Activated naive CD4-positive, alpha-beta T cell treated with anti-CD3 and anti-CD28 coated beads, Interleukin-2, amount 50 U/mL, for 24 hours (primary cell): ENCODE results near the gene DPP10.

Experiments
- H3K27ac Mint-ChIP-seq: one replicate; pipeline ENCODE4 v1.8.0; 2021; ENCODE audit warnings: mild to moderate bottlenecking, mixed read lengths
- H3K27me3 Mint-ChIP-seq: one replicate; pipeline ENCODE4 v1.8.0; 2021; ENCODE audit warnings: mixed read lengths
- H3K36me3 Mint-ChIP-seq: one replicate; pipeline ENCODE4 v1.8.0; 2021; ENCODE audit warnings: mixed read lengths
- H3K4me1 Mint-ChIP-seq: one replicate; pipeline ENCODE4 v1.8.0; 2021; ENCODE audit warnings: mixed read lengths
- H3K4me3 Mint-ChIP-seq: one replicate; pipeline ENCODE4 v1.8.0; 2021; ENCODE audit warnings: mild to moderate bottlenecking, mixed read lengths
- H3K9me3 Mint-ChIP-seq: one replicate; pipeline ENCODE4 v1.8.0; 2021; ENCODE audit warnings: mixed read lengths

DPP10 gene

DNA sequence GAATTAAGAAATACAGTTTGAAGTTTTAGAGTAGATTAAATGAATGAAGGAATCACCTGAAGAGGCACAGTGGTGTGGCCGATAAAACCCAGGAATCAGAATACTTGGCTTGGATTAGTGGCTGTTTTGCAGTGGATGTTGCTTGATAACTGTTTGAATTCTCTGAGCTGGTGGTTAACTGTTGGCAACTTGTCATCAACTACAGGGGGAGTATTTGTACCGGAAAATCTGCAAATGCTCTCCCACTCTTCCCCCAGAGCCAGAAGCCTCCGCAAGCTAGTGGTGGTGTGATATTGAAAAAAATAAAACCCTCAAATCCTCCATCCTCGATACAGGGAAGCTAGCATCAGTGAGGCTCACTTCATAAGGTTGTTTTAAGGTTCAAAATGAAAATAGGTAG is 326.7 kb downstream of the DPP10 start:
- Mint-ChIP-seq H3K27ac (no peak overlapping the region), H3K9me3 (peaks cover 7% of the 10 kb centered on the region), H3K4me3 (no peak overlapping the region), H3K36me3 (no peaks in the 10 kb centered on the region), H3K27me3 (no peaks in the 10 kb centered on the region), H3K4me1 (no peaks in the 10 kb centered on the region)

DNA sequence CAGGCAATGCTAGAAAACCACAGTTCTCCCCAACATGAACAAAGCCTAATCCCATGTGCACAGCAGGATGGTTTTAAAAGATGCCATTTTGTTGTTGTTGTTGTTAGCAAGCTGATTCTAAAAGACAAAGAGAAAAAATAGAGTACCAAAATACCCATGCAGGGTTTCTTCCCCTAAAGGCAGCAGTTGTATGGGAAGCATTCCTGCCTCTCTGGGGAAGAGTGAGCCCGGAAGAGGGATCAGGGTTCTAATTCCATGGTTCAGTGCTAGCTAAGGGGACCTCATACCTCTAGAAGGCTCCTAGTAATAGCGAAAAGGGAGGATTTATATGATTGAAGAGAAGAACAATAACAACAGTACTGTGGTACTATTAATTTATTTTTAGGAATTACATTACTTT is 327.6 kb downstream of the DPP10 start:
- H3K4me3 Mint-ChIP-seq, result no peak overlapping the region
- H3K9me3 Mint-ChIP-seq, result peaks cover 7% of the 10 kb centered on the region
- H3K27me3 Mint-ChIP-seq, result no peaks in the 10 kb centered on the region
- no peaks in the 10 kb centered on the region for H3K4me1 Mint-ChIP-seq
- H3K27ac Mint-ChIP-seq, result no peak overlapping the region
- no peaks in the 10 kb centered on the region for H3K36me3 Mint-ChIP-seq

DNA sequence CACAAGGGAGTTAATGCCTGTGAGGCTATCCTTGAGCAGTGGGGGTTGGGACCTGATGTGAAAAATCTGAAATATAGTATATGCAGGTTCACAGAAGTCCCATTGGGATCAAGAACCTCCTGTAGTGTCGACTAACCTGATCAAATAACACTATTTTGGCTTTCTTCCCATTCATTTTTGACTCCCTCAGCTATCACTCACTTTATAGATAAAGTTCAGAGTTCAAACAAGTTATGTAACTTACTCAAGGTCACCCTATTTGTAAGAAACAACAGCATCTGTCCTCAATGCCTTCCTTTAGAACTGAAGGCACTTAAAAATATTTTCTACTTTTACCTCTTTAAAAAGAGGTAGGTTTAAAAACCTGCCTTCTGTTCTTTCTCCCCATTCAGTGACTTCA is 341.6 kb downstream of the DPP10 start:
- H3K4me1 Mint-ChIP-seq, result no peaks in the 10 kb centered on the region
- H3K27me3 Mint-ChIP-seq, result no peaks in the 10 kb centered on the region
- H3K36me3 Mint-ChIP-seq, result no peaks in the 10 kb centered on the region
- H3K27ac Mint-ChIP-seq, result no peak overlapping the region
- H3K9me3 Mint-ChIP-seq, result no peaks in the 10 kb centered on the region
- H3K4me3 Mint-ChIP-seq, result no peak overlapping the region

DNA sequence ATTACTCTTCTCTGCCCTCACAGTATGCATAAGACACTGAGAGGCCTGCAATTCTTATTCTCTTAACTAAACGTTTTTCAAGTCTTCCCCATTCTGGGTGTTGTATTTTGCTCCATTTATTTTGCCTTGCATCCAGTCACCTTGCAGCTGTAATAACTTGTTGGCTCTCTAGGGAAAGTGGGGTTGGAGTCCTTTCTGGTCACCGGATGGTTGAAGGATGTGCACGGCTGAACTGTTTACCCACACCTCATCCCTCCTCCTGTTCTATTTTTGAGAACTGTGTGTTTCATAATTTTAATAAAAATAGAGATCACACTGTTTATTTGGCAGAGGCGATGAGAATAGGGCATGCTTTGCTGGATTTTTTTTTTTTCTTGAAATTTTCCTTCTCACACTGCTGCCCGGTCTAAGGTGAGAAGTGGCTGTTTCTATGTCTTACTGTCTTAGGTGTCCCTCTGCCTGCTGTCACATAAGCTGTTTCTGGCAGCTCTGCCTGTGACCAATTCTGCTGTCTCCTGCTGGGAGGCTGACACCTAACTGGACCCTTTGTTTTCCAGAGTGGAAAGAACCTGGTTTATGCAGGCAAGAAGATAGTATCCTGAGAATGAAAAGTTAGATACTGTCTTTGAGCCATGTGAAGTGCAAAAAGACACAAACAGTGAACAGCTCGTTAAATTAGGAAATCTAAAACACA is 342.6 kb downstream of the DPP10 start:
- Mint-ChIP-seq H3K9me3 (peaks cover 4% of the 10 kb centered on the region), H3K4me3 (no peak overlapping the region), H3K36me3 (no peaks in the 10 kb centered on the region), H3K4me1 (no peaks in the 10 kb centered on the region), H3K27ac (no peak overlapping the region), H3K27me3 (no peaks in the 10 kb centered on the region)

DNA sequence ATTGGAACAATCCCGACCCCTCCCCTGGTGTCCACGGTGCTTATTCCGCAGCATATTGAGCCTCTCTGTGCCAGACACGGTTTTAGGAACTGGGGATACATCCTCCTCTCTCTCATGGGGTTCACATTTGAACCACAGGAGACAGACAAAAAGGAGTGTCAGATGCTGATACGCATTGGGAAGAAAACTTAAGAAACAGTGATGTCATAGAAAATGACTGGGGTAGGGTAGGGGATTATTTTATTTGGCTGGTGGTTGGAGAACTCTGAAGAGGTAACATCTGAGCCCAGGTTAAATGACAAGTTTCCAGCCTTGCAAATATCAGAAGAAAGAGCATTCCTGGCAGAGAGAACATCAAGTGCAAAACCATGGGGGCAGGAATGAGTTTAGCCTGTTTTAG is 344.5 kb downstream of the DPP10 start:
- H3K27ac Mint-ChIP-seq, result no peak overlapping the region
- peaks cover 4% of the 10 kb centered on the region for H3K9me3 Mint-ChIP-seq
- H3K4me3 Mint-ChIP-seq, result no peak overlapping the region
- H3K4me1 Mint-ChIP-seq, result no peaks in the 10 kb centered on the region
- no peaks in the 10 kb centered on the region for H3K36me3 Mint-ChIP-seq
- no peaks in the 10 kb centered on the region for H3K27me3 Mint-ChIP-seq

DNA sequence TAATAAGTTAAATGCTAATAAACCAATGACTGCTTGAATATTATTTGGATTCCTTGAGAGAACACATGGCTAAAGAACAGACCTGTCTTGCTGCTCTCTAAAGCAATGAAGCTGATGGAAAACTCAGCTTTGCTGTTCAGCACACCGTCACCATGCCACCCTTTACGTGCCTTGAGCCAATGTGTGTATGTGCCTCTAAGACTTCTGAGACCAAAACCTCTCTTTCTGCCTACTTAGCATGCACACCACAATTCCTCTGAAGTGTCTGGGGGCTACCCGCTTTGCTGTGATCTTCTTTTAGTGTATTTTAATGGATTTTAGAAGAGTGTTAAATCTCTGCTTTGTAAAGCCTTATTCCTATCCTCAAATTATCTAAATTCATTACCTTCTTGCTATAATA is 345.0 kb downstream of the DPP10 start:
- Mint-ChIP-seq H3K27ac (no peak overlapping the region), H3K27me3 (no peaks in the 10 kb centered on the region), H3K4me1 (no peaks in the 10 kb centered on the region), H3K4me3 (no peak overlapping the region), H3K9me3 (peaks cover 4% of the 10 kb centered on the region), H3K36me3 (no peaks in the 10 kb centered on the region)

DNA sequence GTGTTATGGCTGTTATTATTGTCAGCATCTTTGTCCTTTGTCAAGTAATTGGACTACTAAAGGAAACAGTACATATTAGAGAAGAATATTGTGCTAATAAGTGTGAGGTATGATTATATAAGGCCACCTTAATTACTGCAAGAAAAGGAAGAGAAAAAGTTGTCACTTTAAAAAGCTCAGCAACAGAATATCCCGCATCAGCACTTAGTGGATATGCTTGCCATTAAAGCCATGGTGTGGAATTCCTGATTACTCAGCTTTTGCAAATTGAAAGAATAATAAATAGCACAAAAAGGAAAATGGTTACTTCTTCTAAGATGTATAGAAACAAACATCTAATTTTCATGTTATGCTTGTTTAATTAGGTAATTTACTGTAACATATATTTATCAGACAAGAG is 347.5 kb downstream of the DPP10 start:
- Mint-ChIP-seq H3K27ac (no peak overlapping the region), H3K4me1 (no peaks in the 10 kb centered on the region), H3K9me3 (peaks cover 4% of the 10 kb centered on the region), H3K4me3 (no peak overlapping the region), H3K27me3 (no peaks in the 10 kb centered on the region), H3K36me3 (no peaks in the 10 kb centered on the region)

DNA sequence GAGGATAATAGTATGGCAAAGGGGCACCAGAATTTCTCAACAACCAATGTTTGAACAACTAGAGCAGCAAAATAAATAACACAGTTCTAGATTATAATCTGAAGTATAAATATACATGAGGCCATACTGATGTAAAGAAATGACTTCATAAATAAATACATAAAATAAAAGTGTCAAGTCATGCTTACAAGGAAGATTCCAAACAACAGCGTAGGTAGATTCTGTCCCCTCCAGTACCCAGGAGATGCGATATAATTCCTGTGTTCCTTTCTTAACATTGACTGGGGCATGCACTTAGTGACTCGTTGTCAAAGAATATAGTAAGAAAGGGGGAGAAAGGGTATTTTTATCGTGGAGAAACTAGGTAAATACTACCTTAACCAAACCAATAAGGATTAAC is 355.1 kb downstream of the DPP10 start:
- H3K4me3 Mint-ChIP-seq, result no peak overlapping the region

DNA sequence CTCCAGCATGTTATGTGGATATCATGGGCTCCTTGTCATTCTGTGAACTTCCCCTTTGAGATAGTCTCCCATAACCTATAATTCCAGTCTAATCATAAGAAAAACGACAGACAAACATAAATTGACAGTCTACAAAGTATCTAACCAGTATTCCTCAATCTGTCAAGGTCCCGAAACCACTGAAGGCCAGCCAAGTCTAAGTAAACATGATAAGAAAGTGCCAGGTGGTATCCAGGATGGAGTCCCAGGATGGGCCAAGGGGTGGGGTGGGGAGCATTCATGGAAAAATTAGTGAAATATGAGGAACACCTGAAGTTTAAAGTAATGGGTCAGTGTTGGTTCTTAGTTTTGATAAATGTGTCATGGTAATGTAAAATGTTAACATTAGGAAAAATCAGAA is 355.5 kb downstream of the DPP10 start:
- Mint-ChIP-seq H3K27ac (no peak overlapping the region), H3K4me1 (no peaks in the 10 kb centered on the region), H3K36me3 (no peaks in the 10 kb centered on the region), H3K4me3 (no peak overlapping the region), H3K9me3 (peaks cover under 1% of the 10 kb centered on the region), H3K27me3 (no peaks in the 10 kb centered on the region)

More for the DNA sequence above, 355.1 kb downstream of the DPP10 start:
- H3K27me3 Mint-ChIP-seq, result no peaks in the 10 kb centered on the region
- no peak overlapping the region for H3K27ac Mint-ChIP-seq
- H3K4me1 Mint-ChIP-seq, result no peaks in the 10 kb centered on the region
- no peaks in the 10 kb centered on the region for H3K9me3 Mint-ChIP-seq
- no peaks in the 10 kb centered on the region for H3K36me3 Mint-ChIP-seq

DNA sequence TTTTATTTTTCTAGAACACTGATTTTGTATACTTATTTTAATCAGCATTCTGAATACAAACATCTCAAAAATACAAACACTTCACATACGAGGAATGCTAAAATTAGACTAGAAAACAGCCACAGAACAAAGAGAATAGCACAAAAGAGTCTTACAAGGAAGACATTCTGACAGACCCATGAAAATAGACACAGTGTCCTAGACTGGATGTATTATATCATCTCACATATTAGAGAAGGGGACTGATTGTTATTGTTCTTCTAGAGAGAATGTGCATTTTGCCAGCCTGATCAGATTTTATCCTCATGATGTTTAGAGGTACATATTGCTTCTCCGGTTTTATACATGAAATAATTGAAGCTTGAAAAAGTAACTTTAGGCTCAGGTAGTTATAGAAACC is 357.9 kb downstream of the DPP10 start:
- H3K4me3 Mint-ChIP-seq, result no peak overlapping the region
- H3K27ac Mint-ChIP-seq, result no peak overlapping the region
- no peaks in the 10 kb centered on the region for H3K27me3 Mint-ChIP-seq
- H3K4me1 Mint-ChIP-seq, result no peaks in the 10 kb centered on the region
- H3K36me3 Mint-ChIP-seq, result no peaks in the 10 kb centered on the region
- peaks cover 5% of the 10 kb centered on the region for H3K9me3 Mint-ChIP-seq

DNA sequence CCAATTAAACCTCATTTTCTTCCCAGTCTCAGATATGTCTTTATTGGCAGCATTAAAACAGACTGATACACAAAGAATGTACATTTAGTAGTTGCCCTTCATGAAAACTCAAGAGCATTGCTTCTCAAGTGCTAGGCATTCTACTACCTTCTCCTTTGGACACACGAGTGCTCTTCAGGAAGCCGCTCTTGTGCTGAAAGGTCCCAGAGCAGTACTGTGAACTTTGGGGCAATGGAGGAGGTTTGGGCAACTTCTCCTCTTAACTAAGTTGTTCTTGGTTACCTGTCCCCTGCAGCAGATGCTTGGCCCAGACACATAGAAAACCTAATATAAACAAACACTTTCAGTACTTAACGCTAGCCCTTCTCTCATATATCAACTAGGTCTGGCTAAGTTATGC is 362.8 kb downstream of the DPP10 start:
- no peak overlapping the region for H3K27ac Mint-ChIP-seq
- no peaks in the 10 kb centered on the region for H3K27me3 Mint-ChIP-seq
- H3K36me3 Mint-ChIP-seq, result no peaks in the 10 kb centered on the region
- no peak overlapping the region for H3K4me3 Mint-ChIP-seq
- H3K9me3 Mint-ChIP-seq, result peaks cover 5% of the 10 kb centered on the region
- no peaks in the 10 kb centered on the region for H3K4me1 Mint-ChIP-seq

DNA sequence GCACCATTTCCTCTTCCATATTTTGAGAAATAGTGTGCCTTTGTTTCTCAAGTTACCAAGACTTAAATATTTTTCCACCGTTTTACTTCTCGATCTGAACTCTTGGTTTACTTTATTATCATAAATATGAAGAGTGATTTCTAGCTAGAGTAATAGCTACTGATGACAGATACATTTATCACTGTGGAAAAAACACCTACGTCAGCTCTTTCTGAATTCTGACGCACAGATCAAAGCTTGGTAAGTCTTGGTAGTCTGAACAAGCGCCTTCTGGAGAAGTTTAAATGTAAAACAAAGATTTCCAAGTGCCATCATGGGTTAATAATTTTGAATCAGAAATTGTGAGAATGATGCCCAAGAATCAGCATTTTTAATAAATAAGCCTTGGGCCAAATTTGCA is 367.7 kb downstream of the DPP10 start:
- no peaks in the 10 kb centered on the region for H3K4me1 Mint-ChIP-seq
- H3K27me3 Mint-ChIP-seq, result no peaks in the 10 kb centered on the region
- no peak overlapping the region for H3K27ac Mint-ChIP-seq
- no peaks in the 10 kb centered on the region for H3K36me3 Mint-ChIP-seq
- no peaks in the 10 kb centered on the region for H3K9me3 Mint-ChIP-seq
- no peak overlapping the region for H3K4me3 Mint-ChIP-seq

DNA sequence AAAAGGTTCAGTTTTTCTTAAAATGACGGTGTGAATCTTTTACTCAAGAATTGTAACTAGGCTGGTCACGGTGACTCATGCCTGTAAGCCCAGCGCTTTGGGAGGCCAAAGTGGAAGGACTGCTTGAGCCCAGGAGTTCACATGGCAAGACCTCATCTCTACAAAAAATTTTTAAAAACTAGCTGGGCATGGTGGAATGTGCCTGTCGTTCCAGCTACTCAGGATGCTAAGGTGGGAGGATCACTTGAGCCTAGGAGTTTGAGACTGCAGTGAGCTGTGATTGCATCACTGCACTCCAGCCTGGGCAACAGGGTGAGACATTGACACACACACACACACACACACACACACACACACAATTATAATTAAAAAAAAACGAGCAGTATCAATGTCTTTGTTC is 369.8 kb downstream of the DPP10 start:
- Mint-ChIP-seq H3K27ac (no peak overlapping the region), H3K27me3 (peaks cover 3% of the 10 kb centered on the region)

DNA sequence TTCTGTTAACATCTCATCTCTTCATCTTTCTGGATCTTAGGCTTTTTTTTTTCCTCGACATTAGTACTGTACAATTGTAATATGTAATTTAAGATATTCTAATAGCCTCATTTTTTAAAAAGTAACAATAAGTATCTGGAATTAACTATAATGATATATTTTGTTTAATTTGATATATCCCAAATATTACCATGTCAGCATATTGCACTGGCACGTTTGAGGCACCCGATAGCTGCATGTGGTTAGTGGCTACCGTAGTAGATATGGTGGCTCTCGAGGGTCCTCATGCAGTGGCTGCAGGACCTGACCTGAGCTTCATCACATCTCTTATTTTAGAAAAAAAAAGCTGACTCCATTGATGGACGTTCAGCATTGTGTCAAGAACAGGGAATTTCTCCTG is 371.9 kb downstream of the DPP10 start:
- H3K27ac Mint-ChIP-seq, result no peak overlapping the region
- peaks cover 3% of the 10 kb centered on the region for H3K27me3 Mint-ChIP-seq
- H3K4me3 Mint-ChIP-seq, result no peak overlapping the region
- no peaks in the 10 kb centered on the region for H3K9me3 Mint-ChIP-seq
- H3K4me1 Mint-ChIP-seq, result no peaks in the 10 kb centered on the region
- no peaks in the 10 kb centered on the region for H3K36me3 Mint-ChIP-seq

More for the DNA sequence above, 369.8 kb downstream of the DPP10 start:
- no peaks in the 10 kb centered on the region for H3K9me3 Mint-ChIP-seq
- H3K4me1 Mint-ChIP-seq, result no peaks in the 10 kb centered on the region
- H3K36me3 Mint-ChIP-seq, result no peaks in the 10 kb centered on the region
- no peak overlapping the region for H3K4me3 Mint-ChIP-seq

DNA sequence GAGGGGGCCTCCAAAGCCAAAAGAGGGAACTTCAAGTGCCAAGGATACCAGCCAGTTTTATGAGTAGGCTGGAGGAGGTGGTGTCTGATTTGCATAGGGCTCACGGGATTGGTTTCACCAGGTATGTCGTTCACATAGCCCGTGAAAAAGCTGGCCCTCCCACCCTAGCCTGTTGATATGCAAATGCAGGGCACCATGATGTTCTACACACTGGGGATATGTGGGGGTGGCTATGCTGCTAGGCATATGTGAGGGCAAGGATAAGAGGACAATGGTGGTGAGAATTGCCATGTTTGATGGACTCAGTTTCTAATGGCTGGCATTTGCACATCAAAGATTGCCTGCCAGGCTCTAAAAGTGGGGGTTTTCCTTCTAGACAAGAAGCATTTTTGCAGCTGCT is 378.6 kb downstream of the DPP10 start:
- Mint-ChIP-seq H3K27ac (no peak overlapping the region), H3K4me3 (no peak overlapping the region), H3K4me1 (no peaks in the 10 kb centered on the region), H3K36me3 (no peaks in the 10 kb centered on the region), H3K27me3 (no peaks in the 10 kb centered on the region), H3K9me3 (no peaks in the 10 kb centered on the region)

DNA sequence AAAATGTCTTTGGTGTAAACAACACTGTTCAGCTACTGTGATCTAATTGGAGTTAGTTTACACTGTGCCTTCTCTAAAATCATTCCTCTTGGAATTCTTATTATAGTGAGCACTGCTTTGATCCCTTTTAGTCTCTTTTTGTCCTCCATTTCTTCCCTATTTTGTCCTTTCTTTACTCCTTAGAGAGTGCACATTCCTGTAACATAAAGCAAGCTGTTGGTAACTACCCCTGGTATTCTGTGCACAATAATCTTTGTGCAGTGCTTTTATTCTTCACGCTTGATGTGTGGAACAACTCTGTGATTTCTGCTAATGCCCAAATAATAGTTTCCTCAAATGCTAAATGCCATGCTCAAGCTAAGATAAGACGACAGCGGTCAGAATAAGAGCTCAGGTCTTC is 401.5 kb downstream of the DPP10 start:
- Mint-ChIP-seq H3K27me3 (peaks cover 2% of the 10 kb centered on the region), H3K4me1 (no peaks in the 10 kb centered on the region), H3K36me3 (no peaks in the 10 kb centered on the region), H3K9me3 (peaks cover 7% of the 10 kb centered on the region), H3K27ac (no peak overlapping the region), H3K4me3 (no peak overlapping the region)

DNA sequence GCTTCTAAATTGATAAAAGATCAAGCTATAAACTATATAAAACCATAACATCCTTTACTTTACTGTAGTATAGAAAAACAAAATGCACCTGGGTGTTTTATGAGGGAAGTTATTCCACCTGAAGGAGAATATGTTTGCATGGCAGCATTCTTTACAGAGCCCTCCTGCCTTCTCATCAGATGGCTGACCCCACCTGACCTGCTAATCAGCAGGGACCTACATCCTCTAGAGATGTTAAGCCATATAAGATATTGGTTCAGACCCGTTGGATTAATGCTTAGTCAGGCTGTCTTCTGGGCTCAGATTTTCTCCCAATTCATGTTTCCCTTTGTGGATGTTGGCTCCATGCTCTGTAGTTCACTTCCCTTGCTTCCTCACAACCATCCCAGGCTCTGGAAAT is 414.8 kb downstream of the DPP10 start:
- Mint-ChIP-seq H3K4me1 (no peaks in the 10 kb centered on the region), H3K27me3 (peaks cover 4% of the 10 kb centered on the region), H3K27ac (no peak overlapping the region), H3K36me3 (no peaks in the 10 kb centered on the region), H3K4me3 (no peak overlapping the region), H3K9me3 (peaks cover 4% of the 10 kb centered on the region)
